ENCODE data around the gene SP110.

DNA sequence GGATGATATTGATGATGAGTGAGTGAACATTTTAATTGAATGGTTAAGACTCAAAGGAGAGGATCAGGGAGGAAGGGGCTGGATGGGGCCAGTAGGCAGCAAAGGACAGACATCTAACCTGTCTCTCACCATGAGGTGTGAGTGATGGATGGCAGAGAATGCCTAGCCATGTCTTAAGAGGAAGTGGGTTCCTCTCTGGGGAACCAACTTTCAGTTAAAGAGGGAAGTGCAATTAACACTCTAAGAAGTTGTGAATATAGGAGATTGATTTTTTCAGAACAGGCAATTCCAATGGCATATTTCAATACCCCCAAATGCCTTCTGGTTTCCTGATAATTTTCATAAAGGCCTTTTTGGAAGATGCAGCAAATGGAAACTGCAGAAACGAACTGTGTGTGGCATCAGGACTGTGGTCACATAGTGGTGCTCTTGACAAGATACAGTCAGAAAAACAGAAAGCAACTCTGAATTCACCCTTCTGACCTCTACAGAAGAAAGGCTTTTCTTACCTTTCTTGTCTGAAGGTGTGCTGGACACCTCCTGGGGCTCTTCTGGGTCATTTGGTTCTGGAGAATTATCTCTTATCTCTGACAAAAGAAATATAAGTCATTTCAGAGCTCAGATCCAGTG lies 10.2 kb downstream of the SP110 start:
- TF ChIP-seq EZH2phosphoT487 (IDR thresholded peaks at IDR 0.05; ENCODE audit: borderline replicate concordance, low read length) = no peak
- TF ChIP-seq, protein P1, sequence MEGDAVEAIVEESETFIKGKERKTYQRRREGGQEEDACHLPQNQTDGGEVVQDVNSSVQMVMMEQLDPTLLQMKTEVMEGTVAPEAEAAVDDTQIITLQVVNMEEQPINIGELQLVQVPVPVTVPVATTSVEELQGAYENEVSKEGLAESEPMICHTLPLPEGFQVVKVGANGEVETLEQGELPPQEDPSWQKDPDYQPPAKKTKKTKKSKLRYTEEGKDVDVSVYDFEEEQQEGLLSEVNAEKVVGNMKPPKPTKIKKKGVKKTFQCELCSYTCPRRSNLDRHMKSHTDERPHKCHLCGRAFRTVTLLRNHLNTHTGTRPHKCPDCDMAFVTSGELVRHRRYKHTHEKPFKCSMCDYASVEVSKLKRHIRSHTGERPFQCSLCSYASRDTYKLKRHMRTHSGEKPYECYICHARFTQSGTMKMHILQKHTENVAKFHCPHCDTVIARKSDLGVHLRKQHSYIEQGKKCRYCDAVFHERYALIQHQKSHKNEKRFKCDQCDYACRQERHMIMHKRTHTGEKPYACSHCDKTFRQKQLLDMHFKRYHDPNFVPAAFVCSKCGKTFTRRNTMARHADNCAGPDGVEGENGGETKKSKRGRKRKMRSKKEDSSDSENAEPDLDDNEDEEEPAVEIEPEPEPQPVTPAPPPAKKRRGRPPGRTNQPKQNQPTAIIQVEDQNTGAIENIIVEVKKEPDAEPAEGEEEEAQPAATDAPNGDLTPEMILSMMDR (IDR thresholded peaks at IDR 0.05; ENCODE audit: low read depth, low read length, poor library complexity, severe bottlenecking) = no peak
